DMS53 treated with DMSO at 0.1 percent for 48 hours (cell line): ENCODE measurements around the gene MUC15.
A peak's percentile ranks its signal among the peaks of the same experiment; 100 is the strongest.
"Not testable (repeated sequence)": the region's sequence is repeated elsewhere in the genome, so short reads cannot be mapped to it uniquely, and the experiment has no call there.

Source experiments
- DNase-seq: peaks from one replicate; lab custom pipeline; 2025; ENCODE audit not compliant: unreplicated experiment; lab: John Stamatoyannopoulos, UW

Gene MUC15

GRCh38 chr11:26571861-26572654 lies at the start of gene MUC15:
Gene MUC15 (minus strand): TSS chr11:26572263. CDS start chr11:26567094, 5,169 bp downstream.
- DNase-seq: no peak

- DNase-seq: no peak
Observed at GRCh38 chr11:26621132-26621531, 49.1 kb upstream of the MUC15 start.

GRCh38 chr11:26620282-26621045 lies 48.4 kb upstream of the MUC15 start:
- peak; percentile 30 for DNase-seq

GRCh38 chr11:26618441-26618840 lies 46.4 kb upstream of the MUC15 start:
- DNase-seq: no peak

- no peak for DNase-seq
Observed at GRCh38 chr11:26613759-26614158, 41.7 kb upstream of the MUC15 start.

- no peak for DNase-seq
Observed at GRCh38 chr11:26608507-26609146, 36.6 kb upstream of the MUC15 start.

- no peak for DNase-seq
Observed at GRCh38 chr11:26607725-26608506, 35.9 kb upstream of the MUC15 start.

GRCh38 chr11:26599876-26600434 lies 27.9 kb upstream of the MUC15 start:
- DNase-seq: no peak

GRCh38 chr11:26599425-26599824 lies 27.4 kb upstream of the MUC15 start:
- no peak for DNase-seq

GRCh38 chr11:26597899-26598298 lies 25.8 kb upstream of the MUC15 start:
- no peak for DNase-seq

GRCh38 chr11:26597049-26597689 lies 25.1 kb upstream of the MUC15 start:
- DNase-seq: not testable (repeated sequence)

- not testable (repeated sequence) for DNase-seq
Observed at GRCh38 chr11:26595207-26595865, 23.3 kb upstream of the MUC15 start.

- DNase-seq: no peak
Observed at GRCh38 chr11:26593691-26594090, 21.6 kb upstream of the MUC15 start.

- no peak for DNase-seq
Observed at GRCh38 chr11:26587073-26587472, 15.0 kb upstream of the MUC15 start.

GRCh38 chr11:26584818-26585217 lies 12.8 kb upstream of the MUC15 start:
- peak; percentile 68 for DNase-seq

- peak; percentile 62 for DNase-seq
Observed at GRCh38 chr11:26583550-26583949, 11.5 kb upstream of the MUC15 start.

GRCh38 chr11:26580929-26581328 lies 8.9 kb upstream of the MUC15 start:
- DNase-seq: no peak

GRCh38 chr11:26579683-26580082 lies 7.6 kb upstream of the MUC15 start:
- no peak for DNase-seq

GRCh38 chr11:26578998-26579661 lies 7.1 kb upstream of the MUC15 start:
- no peak for DNase-seq
